Measurements from ENCODE around the gene SH3GL1. TPM values are rescaled to one million over a fixed set of nuclear protein-coding genes. Genes with fewer than 3 reads are reported as not detected.

The SH3GL1 gene
- total and polyA plus RNA-seq, 9 of the 15 experiments (the other 6 are each of a cell fraction or from before 2014, with no cell fraction given), result 1.7 to 75.3 (median 25.7) TPM

DNA sequence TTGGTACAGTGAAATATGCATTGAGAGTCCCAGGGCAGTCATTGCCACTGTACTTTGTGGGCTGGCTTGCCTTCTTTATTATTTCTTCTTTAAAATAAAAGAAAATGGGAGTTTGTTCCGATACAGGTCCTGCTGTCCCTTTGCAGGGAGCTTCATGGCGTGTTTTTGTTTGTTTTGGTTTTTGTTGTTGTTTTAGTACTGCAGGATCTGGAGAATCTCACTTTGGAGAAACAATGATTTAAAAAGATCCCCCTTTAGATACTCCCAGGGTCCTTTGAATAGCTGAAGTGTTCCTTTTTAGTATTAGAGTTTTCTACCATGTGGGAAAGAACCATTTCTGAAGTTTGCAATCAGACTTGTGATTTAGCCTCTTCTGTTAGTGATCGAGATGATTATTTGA, 13.2 kb upstream of the SH3GL1 start:
- Histone ChIP-seq H3K4me1 (replicated peaks in 1 of 2; ENCODE audit: control insufficient read depth in 2 of 2, insufficient read depth in 2 of 2, low read length in 2 of 2) (peaks cover 4 to 19% of the 10 kb centered on the region in 2 experiments; a peak in 4 of 5 replicates), H3K9ac (ENCODE audit: insufficient read depth in 1 of 2, low read depth in 2 of 2, low read length in 2 of 2) (no peak overlapping the region), H3K27ac (ENCODE audit: extremely low read depth, low read depth, low read length) (peak overlapping the region; percentile 32; the same call in 1 of the 3 replicates), H3K9me3 (replicated peaks; ENCODE audit: control insufficient read depth, insufficient read depth, low read depth, low read length) (no peaks in the 10 kb centered on the region), H3K9me1 (ENCODE audit: control insufficient read depth, insufficient read depth, low read length) (no peaks in the 10 kb centered on the region), H3K4me2 (ENCODE audit: insufficient read depth, low read length) (no peak overlapping the region), H3K36me3 (ENCODE audit: control insufficient read depth, insufficient read depth, low read length) (peaks cover 95% of the 10 kb centered on the region), H2AFZ (ENCODE audit: low read depth, low read length) (no peak overlapping the region), H3K4me3 (no peak overlapping the region), H3K27me3 (ENCODE audit: control insufficient read depth in 2 of 2, insufficient read depth in 2 of 2, low read length in 2 of 2) (no peaks in the 10 kb centered on the region), H3K79me2 (ENCODE audit: control insufficient read depth, insufficient read depth, low read length) (peaks cover 91% of the 10 kb centered on the region), H4K20me1 (replicated peaks; ENCODE audit: control insufficient read depth, insufficient read depth, low read length) (peaks cover 32% of the 10 kb centered on the region)
- BruUV-seq (replicated peaks), result no TSS peak
- ATAC-seq (no peak), FAIRE-seq (no peak), DNase-seq (ENCODE audit: extremely low read depth in 1 of 4, low spot score in 3 of 4) (no peak)
- TF ChIP-seq, protein P1, sequence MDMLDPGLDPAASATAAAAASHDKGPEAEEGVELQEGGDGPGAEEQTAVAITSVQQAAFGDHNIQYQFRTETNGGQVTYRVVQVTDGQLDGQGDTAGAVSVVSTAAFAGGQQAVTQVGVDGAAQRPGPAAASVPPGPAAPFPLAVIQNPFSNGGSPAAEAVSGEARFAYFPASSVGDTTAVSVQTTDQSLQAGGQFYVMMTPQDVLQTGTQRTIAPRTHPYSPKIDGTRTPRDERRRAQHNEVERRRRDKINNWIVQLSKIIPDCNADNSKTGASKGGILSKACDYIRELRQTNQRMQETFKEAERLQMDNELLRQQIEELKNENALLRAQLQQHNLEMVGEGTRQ (CRISPR knock-in tag; IDR thresholded peaks at IDR 0.05), result no peak
- no peak for TF ChIP-seq CBX1 (IDR thresholded peaks at IDR 0.05; ENCODE audit: low read depth)
- TF ChIP-seq, protein P2, sequence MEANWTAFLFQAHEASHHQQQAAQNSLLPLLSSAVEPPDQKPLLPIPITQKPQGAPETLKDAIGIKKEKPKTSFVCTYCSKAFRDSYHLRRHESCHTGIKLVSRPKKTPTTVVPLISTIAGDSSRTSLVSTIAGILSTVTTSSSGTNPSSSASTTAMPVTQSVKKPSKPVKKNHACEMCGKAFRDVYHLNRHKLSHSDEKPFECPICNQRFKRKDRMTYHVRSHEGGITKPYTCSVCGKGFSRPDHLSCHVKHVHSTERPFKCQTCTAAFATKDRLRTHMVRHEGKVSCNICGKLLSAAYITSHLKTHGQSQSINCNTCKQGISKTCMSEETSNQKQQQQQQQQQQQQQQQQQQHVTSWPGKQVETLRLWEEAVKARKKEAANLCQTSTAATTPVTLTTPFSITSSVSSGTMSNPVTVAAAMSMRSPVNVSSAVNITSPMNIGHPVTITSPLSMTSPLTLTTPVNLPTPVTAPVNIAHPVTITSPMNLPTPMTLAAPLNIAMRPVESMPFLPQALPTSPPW (CRISPR knock-in tag; IDR thresholded peaks at IDR 0.05), result no peak
- no peak for TF ChIP-seq RBM17 (IDR thresholded peaks at IDR 0.05; ENCODE audit: borderline replicate concordance, low read depth, low read length)
- TF ChIP-seq, protein P3, sequence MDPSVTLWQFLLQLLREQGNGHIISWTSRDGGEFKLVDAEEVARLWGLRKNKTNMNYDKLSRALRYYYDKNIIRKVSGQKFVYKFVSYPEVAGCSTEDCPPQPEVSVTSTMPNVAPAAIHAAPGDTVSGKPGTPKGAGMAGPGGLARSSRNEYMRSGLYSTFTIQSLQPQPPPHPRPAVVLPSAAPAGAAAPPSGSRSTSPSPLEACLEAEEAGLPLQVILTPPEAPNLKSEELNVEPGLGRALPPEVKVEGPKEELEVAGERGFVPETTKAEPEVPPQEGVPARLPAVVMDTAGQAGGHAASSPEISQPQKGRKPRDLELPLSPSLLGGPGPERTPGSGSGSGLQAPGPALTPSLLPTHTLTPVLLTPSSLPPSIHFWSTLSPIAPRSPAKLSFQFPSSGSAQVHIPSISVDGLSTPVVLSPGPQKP (CRISPR knock-in tag; IDR thresholded peaks at IDR 0.05), result no peak
- TF ChIP-seq MAFK (IDR thresholded peaks at IDR 0.05; ENCODE audit: low read length), result no peak
- TF ChIP-seq, protein P4, sequence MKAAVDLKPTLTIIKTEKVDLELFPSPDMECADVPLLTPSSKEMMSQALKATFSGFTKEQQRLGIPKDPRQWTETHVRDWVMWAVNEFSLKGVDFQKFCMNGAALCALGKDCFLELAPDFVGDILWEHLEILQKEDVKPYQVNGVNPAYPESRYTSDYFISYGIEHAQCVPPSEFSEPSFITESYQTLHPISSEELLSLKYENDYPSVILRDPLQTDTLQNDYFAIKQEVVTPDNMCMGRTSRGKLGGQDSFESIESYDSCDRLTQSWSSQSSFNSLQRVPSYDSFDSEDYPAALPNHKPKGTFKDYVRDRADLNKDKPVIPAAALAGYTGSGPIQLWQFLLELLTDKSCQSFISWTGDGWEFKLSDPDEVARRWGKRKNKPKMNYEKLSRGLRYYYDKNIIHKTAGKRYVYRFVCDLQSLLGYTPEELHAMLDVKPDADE (conservative IDR thresholded peaks at IDR 0.05; ENCODE audit: control insufficient read depth, low read depth, low read length), result no peak
- no peak for TF ChIP-seq FOXM1 (IDR thresholded peaks at IDR 0.05; ENCODE audit: low read depth)
- TF ChIP-seq FOXM1 (CRISPR knock-in tag; IDR thresholded peaks at IDR 0.05; ENCODE audit: low read depth), result no peak
- TF ChIP-seq ZNF445 (CRISPR knock-in tag; IDR thresholded peaks at IDR 0.05; ENCODE audit: low read depth), result no peak
- TF ChIP-seq NCOA1 (IDR thresholded peaks at IDR 0.05; ENCODE audit: low read depth), result no peak
- no peak for TF ChIP-seq CAMTA2 (CRISPR knock-in tag; conservative IDR thresholded peaks at IDR 0.05)
- TF ChIP-seq C11orf30 (IDR thresholded peaks at IDR 0.05; ENCODE audit: low read depth), result no peak
- TF ChIP-seq BACH1 (tag; IDR thresholded peaks at IDR 0.05), result no peak
- TF ChIP-seq, protein P5, sequence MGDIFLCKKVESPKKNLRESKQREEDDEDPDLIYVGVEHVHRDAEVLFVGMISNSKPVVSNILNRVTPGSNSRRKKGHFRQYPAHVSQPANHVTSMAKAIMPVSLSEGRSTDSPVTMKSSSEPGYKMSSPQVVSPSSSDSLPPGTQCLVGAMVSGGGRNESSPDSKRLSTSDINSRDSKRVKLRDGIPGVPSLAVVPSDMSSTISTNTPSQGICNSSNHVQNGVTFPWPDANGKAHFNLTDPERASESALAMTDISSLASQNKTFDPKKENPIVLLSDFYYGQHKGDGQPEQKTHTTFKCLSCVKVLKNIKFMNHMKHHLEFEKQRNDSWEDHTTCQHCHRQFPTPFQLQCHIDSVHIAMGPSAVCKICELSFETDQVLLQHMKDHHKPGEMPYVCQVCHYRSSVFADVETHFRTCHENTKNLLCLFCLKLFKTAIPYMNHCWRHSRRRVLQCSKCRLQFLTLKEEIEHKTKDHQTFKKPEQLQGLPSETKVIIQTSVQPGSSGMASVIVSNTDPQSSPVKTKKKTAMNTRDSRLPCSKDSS (IDR thresholded peaks at IDR 0.05; ENCODE audit: low read depth, partially characterized antibody), result no peak
- WGBS (ENCODE audit: insufficient coverage, low coverage, missing lambda C conversion rate), result 95% methylated on average over 3 of the region's 3 CpGs
- CTCF ChIA-PET (ENCODE audit: low intra/inter-chr PET ratio), result no interaction called here
- intact Hi-C loops (cut with micrococcal nuclease) (no loop called here), in situ Hi-C loops (cut with MboI) (no loop called here)
- POLR2A ChIA-PET, result interaction anchor here (0.5 to 4.1 kb wide), 5 partner anchors 9 to 545 kb away, joined by 3 to 24 read pairs (median 5); partner anchors contain the start of gene CHAF1A

All from K562 (cell line).